Measurements from ENCODE around the gene SUMO3.
A peak's percentile ranks its signal among the peaks of the same experiment; 100 is the strongest.

SUMO3 gene

GRCh38 chr21:44792702-44793591 lies 24.9 kb downstream of the SUMO3 start:
- H3K79me2 ChIP-seq (ENCODE audit: insufficient read depth, low read depth), result peaks cover 94% of the 10 kb centered on the region
- H3K36me3 ChIP-seq (ENCODE audit: insufficient read depth), result peaks cover 4% of the 10 kb centered on the region; the same call in 1 of the 2 replicates
- H3K4me3 ChIP-seq (IDR thresholded peaks at IDR 0.05; ENCODE audit: insufficient read depth, low read depth, low read length), result no peak overlapping the region
- no peak overlapping the region for H3K9ac ChIP-seq
- no peak overlapping the region for H2AFZ ChIP-seq (ENCODE audit: low read depth)
- peak; percentile 86 for TF ChIP-seq CTCF (conservative IDR thresholded peaks at IDR 0.05; ENCODE audit: low read depth, low read length)
- H3K27ac ChIP-seq, result no peak overlapping the region
- H3K4me1 ChIP-seq (ENCODE audit: low read depth, poor library complexity, severe bottlenecking), result peaks cover 13% of the 10 kb centered on the region
- H3K27me3 ChIP-seq (ENCODE audit: insufficient read depth, low read depth), result no peaks in the 10 kb centered on the region
- peaks cover 19% of the 10 kb centered on the region for H4K20me1 ChIP-seq (ENCODE audit: insufficient read depth)
- no peak overlapping the region for H3K4me2 ChIP-seq

- Histone ChIP-seq H3K4me2 (no peak overlapping the region), H3K4me1 (ENCODE audit: low read depth, poor library complexity, severe bottlenecking) (peaks cover 13% of the 10 kb centered on the region), H3K36me3 (ENCODE audit: insufficient read depth) (peaks cover 4% of the 10 kb centered on the region; the same call in 1 of the 2 replicates), H3K79me2 (ENCODE audit: insufficient read depth, low read depth) (peaks cover 94% of the 10 kb centered on the region), H4K20me1 (ENCODE audit: insufficient read depth) (peaks cover 19% of the 10 kb centered on the region), H2AFZ (ENCODE audit: low read depth) (no peak overlapping the region), H3K4me3 (IDR thresholded peaks at IDR 0.05; ENCODE audit: insufficient read depth, low read depth, low read length) (no peak overlapping the region), H3K9ac (no peak overlapping the region), H3K27ac (no peak overlapping the region), H3K27me3 (ENCODE audit: insufficient read depth, low read depth) (no peaks in the 10 kb centered on the region)
- TF ChIP-seq CTCF (conservative IDR thresholded peaks at IDR 0.05; ENCODE audit: low read depth, low read length), result no peak
Measured at GRCh38 chr21:44791993-44792392, 25.9 kb downstream of the SUMO3 start.

- no peak overlapping the region for H3K4me3 ChIP-seq (IDR thresholded peaks at IDR 0.05; ENCODE audit: insufficient read depth, low read depth, low read length)
- H3K36me3 ChIP-seq (ENCODE audit: insufficient read depth), result peaks cover 4% of the 10 kb centered on the region; the same call in 1 of the 2 replicates
Measured at GRCh38 chr21:44791246-44791645, 26.6 kb downstream of the SUMO3 start.

GRCh38 chr21:44790368-44790767 lies 27.5 kb downstream of the SUMO3 start:
- Histone ChIP-seq H3K4me2 (no peak overlapping the region), H3K9ac (no peak overlapping the region), H2AFZ (ENCODE audit: low read depth) (no peak overlapping the region), H3K27me3 (ENCODE audit: insufficient read depth, low read depth) (no peaks in the 10 kb centered on the region), H3K36me3 (ENCODE audit: insufficient read depth) (peaks cover 4% of the 10 kb centered on the region; the same call in 1 of the 2 replicates), H3K27ac (no peak overlapping the region), H3K4me3 (IDR thresholded peaks at IDR 0.05; ENCODE audit: insufficient read depth, low read depth, low read length) (no peak overlapping the region), H3K79me2 (ENCODE audit: insufficient read depth, low read depth) (peaks cover 92% of the 10 kb centered on the region), H4K20me1 (ENCODE audit: insufficient read depth) (peaks cover 24% of the 10 kb centered on the region), H3K4me1 (ENCODE audit: low read depth, poor library complexity, severe bottlenecking) (peaks cover 29% of the 10 kb centered on the region)
- no peak for TF ChIP-seq CTCF (conservative IDR thresholded peaks at IDR 0.05; ENCODE audit: low read depth, low read length)

More at GRCh38 chr21:44791246-44791645, 26.6 kb downstream of the SUMO3 start:
- no peak overlapping the region for H3K27ac ChIP-seq
- H3K27me3 ChIP-seq (ENCODE audit: insufficient read depth, low read depth), result no peaks in the 10 kb centered on the region
- H3K4me2 ChIP-seq, result no peak overlapping the region
- peaks cover 24% of the 10 kb centered on the region for H4K20me1 ChIP-seq (ENCODE audit: insufficient read depth)
- no peak overlapping the region for H3K9ac ChIP-seq
- H3K79me2 ChIP-seq (ENCODE audit: insufficient read depth, low read depth), result peaks cover 94% of the 10 kb centered on the region
- H2AFZ ChIP-seq (ENCODE audit: low read depth), result no peak overlapping the region
- peaks cover 21% of the 10 kb centered on the region for H3K4me1 ChIP-seq (ENCODE audit: low read depth, poor library complexity, severe bottlenecking)
- no peak for TF ChIP-seq CTCF (conservative IDR thresholded peaks at IDR 0.05; ENCODE audit: low read depth, low read length)
